SU-DHL-6 (cell line): ENCODE results near the gene ZNF84.

Experiments used
- CTCF ChIP-seq: fragments of 200-600 bp; sonication (generic); IDR thresholded peaks from one replicate; pipeline ENCODE4 v1.5.1; 2017; ENCODE audit warnings: antibody characterized with exemption, mild to moderate bottlenecking, low read length, moderate library complexity; ENCODE audit not compliant: insufficient read depth, poor library complexity, severe bottlenecking
- EZH2phosphoT487 ChIP-seq: fragments of 200-600 bp; sonication (generic), shearing (Covaris generic); conservative IDR thresholded peaks from 2 replicates; pipeline ENCODE4 v1.6.1; 2018; ENCODE audit warnings: mild to moderate bottlenecking, antibody characterized with exemption, low read length, moderate library complexity, mixed read lengths

DNA sequence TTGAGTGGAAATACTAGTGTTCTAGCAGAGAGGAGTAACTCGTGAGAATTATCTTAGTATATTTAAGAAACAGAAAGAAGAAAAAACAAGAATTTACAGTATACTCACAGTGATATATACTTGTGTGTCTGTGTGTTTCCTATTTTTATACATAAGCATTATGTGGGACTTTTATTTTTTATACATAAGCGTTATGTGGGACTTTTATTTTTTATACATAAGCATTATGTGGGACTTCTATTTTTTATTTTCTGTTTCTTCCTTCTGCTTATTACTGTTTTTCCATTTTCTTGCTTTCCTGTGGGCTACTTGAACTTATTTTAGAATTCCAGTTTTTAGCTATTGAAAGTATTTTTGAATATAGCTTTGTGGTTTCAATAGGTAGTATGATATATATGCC lies 36.5 kb downstream of the ZNF84 start:
- no peak for TF ChIP-seq CTCF
- TF ChIP-seq EZH2phosphoT487: no peak
